H54 (cell line): ENCODE measurements around the gene USP16.

ENCODE experiments used
- DNase-seq: peaks from one replicate; pipeline ENCODE4 v3.0.0; 2011; ENCODE audit warnings: low spot score, mixed read lengths; ENCODE audit not compliant: insufficient read length
- FAIRE-seq: peaks from 3 replicates; lab custom pipeline; 2011; peaks lifted over from hg19 to GRCh38; lab: Jason Lieb, UNC
- POLR2A ChIP-seq: IDR thresholded peaks from 2 replicates; pipeline ENCODE4 v1.6.1; 2011; ENCODE audit warnings: low read depth, mild to moderate bottlenecking, low read length

USP16 gene

DNA sequence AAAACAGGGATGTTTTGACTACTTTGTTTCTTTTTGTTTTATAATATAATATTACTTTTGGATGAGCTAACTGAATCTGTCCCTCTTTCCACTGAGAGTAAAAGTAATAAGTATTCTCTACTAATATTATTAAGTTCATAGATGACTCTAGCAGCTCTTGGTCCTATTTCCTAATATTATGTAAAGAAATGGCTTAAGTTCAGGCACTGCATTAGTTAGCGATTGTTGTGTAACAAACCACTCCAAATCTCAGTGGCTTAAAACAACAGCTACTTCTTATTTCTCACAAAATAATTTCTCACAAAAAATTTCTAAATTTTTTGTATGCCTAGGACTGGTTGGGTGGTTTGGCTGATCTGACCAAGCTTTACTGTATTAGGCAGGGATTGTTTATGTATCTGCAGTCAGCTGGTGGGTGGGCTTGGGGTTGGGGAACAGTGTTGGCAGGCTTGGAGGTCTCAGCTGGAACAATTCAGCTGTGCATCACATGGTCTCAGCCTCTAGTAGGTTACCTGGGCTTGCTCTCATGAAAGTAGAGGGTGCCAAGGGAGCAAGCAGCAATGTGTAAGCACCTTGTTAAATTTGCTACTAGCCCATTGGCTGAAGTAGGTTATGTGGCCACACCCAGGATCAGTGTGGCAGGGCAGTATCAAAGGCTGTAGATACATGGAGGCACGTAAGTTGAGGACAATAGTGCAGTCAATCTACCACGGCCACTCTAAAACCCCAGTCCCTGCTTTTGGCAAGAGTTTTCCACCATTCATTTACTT, 57.8 kb downstream of the USP16 start:
- DNase-seq (no peak), FAIRE-seq (no peak)
- no peak for TF ChIP-seq POLR2A

GRCh38 chr21:29083306-29083705, 58.8 kb downstream of the USP16 start:
- FAIRE-seq (no peak), DNase-seq (no peak)
- TF ChIP-seq POLR2A, result no peak

DNA sequence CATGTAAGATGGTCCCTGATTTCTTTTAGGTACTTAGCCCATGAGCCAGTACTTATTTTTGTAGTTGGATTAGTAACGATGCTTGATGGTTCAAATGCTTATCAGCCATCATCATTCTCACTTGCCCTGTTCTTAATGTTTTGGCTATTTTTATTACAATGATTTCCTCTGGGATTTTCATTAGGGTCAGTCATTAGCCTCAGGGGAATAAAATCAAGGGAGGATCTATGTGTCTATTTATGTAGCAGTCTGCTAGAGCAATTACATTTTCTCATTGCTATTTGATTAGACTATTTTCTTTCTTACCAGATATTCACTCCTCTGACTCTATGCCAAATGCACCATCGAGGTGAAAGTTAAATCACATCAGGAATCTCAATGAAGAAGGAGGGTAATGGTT, 59.9 kb downstream of the USP16 start:
- no peak for TF ChIP-seq POLR2A
- no peak for DNase-seq
- FAIRE-seq, result no peak

DNA sequence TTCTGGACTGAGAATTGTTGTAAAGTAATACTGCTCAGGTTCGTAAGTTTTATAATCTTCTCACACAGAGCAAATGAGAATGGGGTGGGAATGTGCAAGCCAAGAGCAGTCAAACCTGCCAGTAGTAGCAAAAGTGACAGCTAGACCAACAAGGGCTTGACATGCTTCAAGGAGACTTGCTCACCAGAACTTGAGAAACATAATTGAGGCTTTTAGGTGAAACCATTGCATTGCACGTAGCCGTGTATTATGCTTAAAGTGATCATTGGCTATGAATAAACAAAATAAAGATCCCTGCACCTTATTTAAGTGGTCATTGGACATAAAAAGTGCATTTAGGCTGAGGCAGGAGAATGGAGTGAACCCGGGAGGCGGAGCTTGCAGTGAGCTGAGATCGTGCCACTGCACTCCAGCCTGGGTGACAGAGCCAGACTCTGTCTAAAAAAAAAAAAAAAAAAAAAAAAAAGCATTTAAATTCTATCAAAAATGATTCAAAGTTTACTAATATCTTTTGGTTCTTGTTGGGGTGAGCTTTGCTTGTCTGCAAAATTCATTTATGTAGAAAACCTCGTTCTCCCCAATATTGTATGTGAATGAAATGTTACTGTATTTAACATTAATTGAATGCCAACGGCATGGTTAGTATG, 60.8 kb downstream of the USP16 start:
- FAIRE-seq, result no peak
- no peak for DNase-seq
- no peak for TF ChIP-seq POLR2A

GRCh38 chr21:29091033-29091432, 66.6 kb downstream of the USP16 start:
- FAIRE-seq (peak; percentile 58), DNase-seq (peak; percentile 62)
- TF ChIP-seq POLR2A, result no peak

- TF ChIP-seq POLR2A, result no peak
- FAIRE-seq (peak; percentile 55), DNase-seq (no peak)
Observed at GRCh38 chr21:29092102-29092959, 67.9 kb downstream of the USP16 start.

- TF ChIP-seq POLR2A, result no peak
- no peak for FAIRE-seq
- DNase-seq, result no peak
Observed at GRCh38 chr21:29096218-29097015, 71.9 kb downstream of the USP16 start.

DNA sequence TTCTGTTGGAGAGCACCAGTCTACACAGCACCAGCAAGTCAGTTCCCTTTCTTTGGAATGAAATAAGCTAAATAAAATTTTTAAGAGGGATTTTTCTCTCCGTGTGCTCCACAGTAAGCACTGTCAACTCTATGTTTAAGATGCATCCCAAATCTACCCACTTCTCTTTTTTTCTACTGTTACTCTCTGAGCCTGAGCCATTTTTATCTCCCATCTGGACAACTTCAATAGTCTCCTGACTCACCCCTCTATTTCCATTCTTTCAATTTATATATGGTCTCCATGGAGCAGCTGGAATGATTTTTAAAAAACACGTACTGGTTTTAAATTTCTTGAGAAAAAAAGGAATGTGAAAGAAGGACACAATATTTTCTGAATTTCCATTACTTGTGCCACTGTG, 73.7 kb downstream of the USP16 start:
- DNase-seq (no peak), FAIRE-seq (no peak)
- no peak for TF ChIP-seq POLR2A

GRCh38 chr21:29102791-29103257, 78.4 kb downstream of the USP16 start:
- FAIRE-seq (no peak), DNase-seq (no peak)
- TF ChIP-seq POLR2A, result no peak
